Measurements from ENCODE around the gene PARVG. TPM values are rescaled to one million over a fixed set of nuclear protein-coding genes. Genes with fewer than 3 reads are reported as not detected.

PARVG gene
- total RNA-seq, 1 donor from 2014 or later: not detected

- no peak for FAIRE-seq
- TF ChIP-seq, protein P1, sequence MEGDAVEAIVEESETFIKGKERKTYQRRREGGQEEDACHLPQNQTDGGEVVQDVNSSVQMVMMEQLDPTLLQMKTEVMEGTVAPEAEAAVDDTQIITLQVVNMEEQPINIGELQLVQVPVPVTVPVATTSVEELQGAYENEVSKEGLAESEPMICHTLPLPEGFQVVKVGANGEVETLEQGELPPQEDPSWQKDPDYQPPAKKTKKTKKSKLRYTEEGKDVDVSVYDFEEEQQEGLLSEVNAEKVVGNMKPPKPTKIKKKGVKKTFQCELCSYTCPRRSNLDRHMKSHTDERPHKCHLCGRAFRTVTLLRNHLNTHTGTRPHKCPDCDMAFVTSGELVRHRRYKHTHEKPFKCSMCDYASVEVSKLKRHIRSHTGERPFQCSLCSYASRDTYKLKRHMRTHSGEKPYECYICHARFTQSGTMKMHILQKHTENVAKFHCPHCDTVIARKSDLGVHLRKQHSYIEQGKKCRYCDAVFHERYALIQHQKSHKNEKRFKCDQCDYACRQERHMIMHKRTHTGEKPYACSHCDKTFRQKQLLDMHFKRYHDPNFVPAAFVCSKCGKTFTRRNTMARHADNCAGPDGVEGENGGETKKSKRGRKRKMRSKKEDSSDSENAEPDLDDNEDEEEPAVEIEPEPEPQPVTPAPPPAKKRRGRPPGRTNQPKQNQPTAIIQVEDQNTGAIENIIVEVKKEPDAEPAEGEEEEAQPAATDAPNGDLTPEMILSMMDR (IDR thresholded peaks at IDR 0.05; ENCODE audit: insufficient read depth, low read length, severe bottlenecking): no peak
- Histone ChIP-seq H3K36me3 (ENCODE audit: control insufficient read depth, insufficient read depth, low read length) (no peaks in the 10 kb centered on the region), H3K27me3 (ENCODE audit: control insufficient read depth, insufficient read depth, low read length) (peaks cover 2% of the 10 kb centered on the region), H3K4me3 (ENCODE audit: low read depth, low read length) (no peak overlapping the region)
- DNase-seq (ENCODE audit: low read depth): no peak
Observed at GRCh38 chr22:44188986-44189630, 8.4 kb downstream of the PARVG start.

DNA sequence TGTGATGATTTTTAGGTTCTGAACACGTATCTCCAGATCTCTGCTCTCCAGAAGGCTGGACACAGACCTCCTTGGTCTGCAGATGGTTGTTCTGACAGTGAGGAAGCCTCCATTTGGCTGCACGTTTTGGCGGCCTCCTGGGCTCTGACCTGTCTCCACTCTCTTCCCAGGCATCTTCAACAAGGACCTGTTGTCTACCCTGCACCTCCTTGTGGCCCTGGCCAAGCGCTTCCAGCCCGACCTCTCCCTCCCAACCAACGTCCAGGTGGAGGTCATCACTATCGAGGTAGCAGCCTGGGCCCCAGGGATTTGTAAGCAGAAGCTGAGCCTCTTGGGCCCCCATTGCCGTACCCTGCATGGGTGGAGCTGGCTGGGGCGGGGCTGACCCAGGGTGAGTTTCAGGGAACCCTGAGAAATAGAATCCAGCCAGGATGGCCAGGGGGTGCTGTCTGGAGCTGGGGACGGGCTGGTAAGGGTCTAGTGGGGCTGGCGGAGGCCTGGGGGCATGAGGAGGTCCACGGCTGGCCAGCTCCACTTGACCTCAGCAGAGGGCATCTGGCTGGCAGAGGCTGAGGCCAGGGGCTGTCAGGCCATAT, 9.8 kb downstream of the PARVG start:
- DNase-seq (ENCODE audit: low read depth): no peak
- Histone ChIP-seq H3K27me3 (ENCODE audit: control insufficient read depth, insufficient read depth, low read length) (peaks cover 4% of the 10 kb centered on the region), H3K36me3 (ENCODE audit: control insufficient read depth, insufficient read depth, low read length) (no peaks in the 10 kb centered on the region), H3K4me3 (ENCODE audit: low read depth, low read length) (no peak overlapping the region)
- TF ChIP-seq, protein P1 (IDR thresholded peaks at IDR 0.05; ENCODE audit: insufficient read depth, low read length, severe bottlenecking): no peak
- FAIRE-seq: no peak

DNA sequence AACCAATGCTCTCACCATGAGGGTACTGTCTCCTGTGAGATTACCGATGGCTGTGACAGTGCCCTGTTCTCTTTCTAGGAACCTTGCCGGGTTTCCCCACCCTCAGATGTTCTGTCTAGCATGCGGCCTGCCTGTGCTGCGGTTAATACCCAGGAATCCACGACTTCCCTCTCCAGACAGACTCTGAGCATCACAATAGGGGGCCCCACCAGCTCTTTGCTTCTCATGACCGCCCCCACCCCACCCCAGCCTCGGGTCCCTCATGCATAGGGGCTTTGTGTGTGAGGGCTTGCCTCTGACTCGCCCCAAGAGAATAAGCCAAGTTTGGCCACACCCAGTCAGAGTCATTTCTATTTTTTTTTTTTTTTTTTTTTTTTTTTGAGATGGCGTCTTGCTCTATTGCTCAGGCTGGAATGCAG, 10.3 kb downstream of the PARVG start:
- Histone ChIP-seq H3K4me3 (ENCODE audit: low read depth, low read length) (no peak overlapping the region), H3K27me3 (ENCODE audit: control insufficient read depth, insufficient read depth, low read length) (peaks cover 4% of the 10 kb centered on the region), H3K36me3 (ENCODE audit: control insufficient read depth, insufficient read depth, low read length) (no peaks in the 10 kb centered on the region)
- FAIRE-seq: no peak
- DNase-seq (ENCODE audit: low read depth): peak; percentile 17
- TF ChIP-seq, protein P1 (IDR thresholded peaks at IDR 0.05; ENCODE audit: insufficient read depth, low read length, severe bottlenecking): no peak

DNA sequence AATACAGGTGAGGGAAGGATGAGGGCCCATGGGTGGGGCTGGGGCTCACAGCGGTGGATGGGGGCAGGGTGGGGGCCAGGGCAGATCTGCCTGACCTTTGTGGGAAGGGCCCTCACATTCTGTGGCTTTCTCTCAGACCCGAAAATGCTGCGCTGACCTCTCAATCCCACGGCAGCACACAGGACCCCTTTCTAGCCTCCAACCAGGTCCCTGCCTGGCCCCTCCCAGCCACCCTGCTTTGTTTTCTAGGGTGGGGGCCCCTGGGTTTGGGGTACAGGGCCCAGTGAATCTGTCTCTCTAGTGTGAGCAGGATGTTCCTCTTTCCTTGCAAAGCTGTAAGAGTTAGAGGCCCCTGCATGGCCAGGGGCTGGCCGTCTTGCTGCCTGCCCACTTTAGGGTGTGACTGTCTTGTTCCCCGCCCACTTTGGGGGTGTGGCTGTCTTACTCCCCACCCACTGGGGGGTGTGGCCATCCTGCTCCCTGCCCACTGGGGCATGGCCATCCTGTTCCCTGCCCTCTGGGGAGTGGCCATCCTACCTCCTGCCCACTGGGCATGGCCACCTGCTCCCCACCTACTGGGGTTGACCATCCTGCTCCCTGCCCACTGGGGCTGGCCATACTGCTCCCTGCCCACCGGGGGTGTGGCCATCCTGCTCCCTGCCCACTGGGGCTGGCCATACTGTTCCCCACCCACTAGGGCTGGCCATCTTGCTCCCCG, 11.5 kb downstream of the PARVG start:
- no peaks in the 10 kb centered on the region for H3K36me3 ChIP-seq (ENCODE audit: control insufficient read depth, insufficient read depth, low read length)
- no peak overlapping the region for H3K4me3 ChIP-seq (ENCODE audit: low read depth, low read length)
- H3K27me3 ChIP-seq (ENCODE audit: control insufficient read depth, insufficient read depth, low read length): peaks cover 6% of the 10 kb centered on the region
- FAIRE-seq: no peak
- TF ChIP-seq, protein P1 (IDR thresholded peaks at IDR 0.05; ENCODE audit: insufficient read depth, low read length, severe bottlenecking): no peak
- DNase-seq (ENCODE audit: low read depth): no peak

DNA sequence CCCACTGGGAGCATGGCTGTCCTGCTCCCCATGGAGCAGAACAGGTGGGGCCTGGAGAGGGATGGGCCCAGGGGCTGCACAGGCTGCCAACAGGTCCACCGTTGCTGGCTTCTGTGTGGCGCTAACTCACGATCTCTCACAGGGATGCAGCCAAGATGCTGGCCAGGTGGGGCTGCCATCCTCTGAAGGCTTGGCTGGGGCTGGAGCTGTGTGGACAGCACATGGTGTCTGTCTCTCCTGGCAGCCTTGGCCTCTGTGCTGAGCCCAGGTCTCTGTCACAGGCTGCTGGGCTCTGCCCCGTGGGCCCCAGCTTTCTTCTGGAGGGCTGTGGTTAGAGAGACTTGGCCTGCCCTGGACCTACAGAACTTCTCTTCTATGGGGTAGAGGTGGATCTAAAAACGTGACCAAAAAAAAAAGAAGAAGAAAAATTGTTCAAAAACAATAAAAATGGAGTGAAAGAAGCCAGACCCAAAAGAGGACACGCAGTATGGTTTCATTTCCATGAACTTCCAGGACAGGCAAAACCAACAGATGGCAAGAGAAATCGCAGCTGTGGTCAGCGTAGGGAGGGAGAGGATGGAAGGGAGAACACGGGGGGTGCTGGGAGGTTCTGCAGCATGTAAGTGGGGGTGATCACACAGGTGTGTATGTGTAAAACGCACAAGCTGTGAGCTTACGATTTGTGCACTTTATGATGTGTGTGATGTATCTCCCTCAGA, 12.2 kb downstream of the PARVG start:
- peaks cover 6% of the 10 kb centered on the region for H3K27me3 ChIP-seq (ENCODE audit: control insufficient read depth, insufficient read depth, low read length)
- no peak for DNase-seq (ENCODE audit: low read depth)
- no peak overlapping the region for H3K4me3 ChIP-seq (ENCODE audit: low read depth, low read length)
- no peak for FAIRE-seq
- H3K36me3 ChIP-seq (ENCODE audit: control insufficient read depth, insufficient read depth, low read length): no peaks in the 10 kb centered on the region
- TF ChIP-seq, protein P1 (IDR thresholded peaks at IDR 0.05; ENCODE audit: insufficient read depth, low read length, severe bottlenecking): no peak

Data from bronchial epithelial cell (primary cell).